AG04450 (cell line): Measurements from ENCODE around the gene LOXL4. TPM values are rescaled to one million over a fixed set of nuclear protein-coding genes. Genes with fewer than 3 reads are reported as not detected.

ENCODE experiments used
- CTCF ChIA-PET: fragments of 300-600, 350-600 bp; formaldehyde crosslinking; extraction: SDS; loops from one replicate; lab custom pipeline; 2022; ENCODE audit warnings: antibody characterized with exemption, inconsistent platforms; lab: Charles Lee
- POLR2A ChIA-PET: fragments of 350-600 bp; formaldehyde crosslinking; extraction: SDS; loops from one replicate; lab custom pipeline; 2021; ENCODE audit warnings: antibody characterized with exemption, inconsistent platforms; lab: Yijun Ruan, JAX
- DNase-seq: peaks from one replicate; pipeline ENCODE4 v3.0.0-alpha.2; 2011; ENCODE audit warnings: low read depth, low spot score
- H3K27ac ChIP-seq: one replicate; pipeline ENCODE4 v1.5.1; 2012; ENCODE audit warnings: low read depth, low read length, control low read depth
- H3K27me3 ChIP-seq: one replicate; pipeline ENCODE4 v1.6.0; 2012; ENCODE audit warnings: low read length; ENCODE audit not compliant: control insufficient read depth, insufficient read depth
- H3K4me3 ChIP-seq: 2 replicates; pipeline ENCODE4 v1.5.1; 2011; ENCODE audit warnings: mild to moderate bottlenecking, low read depth, low read length, control low read depth
- H3K9me3 ChIP-seq: 2 replicates; pipeline ENCODE4 v1.5.1; 2012; ENCODE audit warnings: low read length; ENCODE audit not compliant: control insufficient read depth, insufficient read depth
- polyA plus RNA-seq: library from polyadenylated mRNA; depleted of rRNA; stranded (reverse); fragments of >200 nt; gene quantifications from 2 replicates; pipeline ENCODE4 v1.2.3, GENCODE V29; 2011
- TF ChIP-seq, protein P1 (sequence below): IDR thresholded peaks from 2 replicates; pipeline ENCODE4 v1.5.1; 2011; ENCODE audit warnings: low read depth, low read length, control low read depth, inconsistent platforms

The LOXL4 gene
- polyA plus RNA-seq, 1 experiment = 41.0 TPM

DNA sequence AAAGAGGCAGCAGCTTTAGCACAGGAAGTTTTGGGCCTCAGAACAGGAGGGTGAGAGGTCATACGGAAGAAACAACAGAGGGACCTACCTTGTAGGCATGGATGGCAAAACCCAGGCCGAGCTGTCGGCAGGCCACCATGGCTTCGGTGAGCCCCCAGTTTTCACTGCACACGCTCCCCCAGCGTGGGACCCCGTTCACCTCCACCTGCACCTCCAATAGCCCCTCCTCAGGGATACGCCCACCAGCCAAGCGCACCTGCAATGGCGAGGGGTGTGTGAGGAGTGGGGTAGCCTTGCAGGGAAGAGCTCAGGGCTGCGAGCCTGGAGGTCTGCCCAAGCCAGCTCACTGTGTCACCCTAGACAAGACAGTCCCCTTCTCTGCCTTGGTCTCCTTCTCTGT lies 11.3 kb downstream of the LOXL4 start:
- TF ChIP-seq, protein P1, sequence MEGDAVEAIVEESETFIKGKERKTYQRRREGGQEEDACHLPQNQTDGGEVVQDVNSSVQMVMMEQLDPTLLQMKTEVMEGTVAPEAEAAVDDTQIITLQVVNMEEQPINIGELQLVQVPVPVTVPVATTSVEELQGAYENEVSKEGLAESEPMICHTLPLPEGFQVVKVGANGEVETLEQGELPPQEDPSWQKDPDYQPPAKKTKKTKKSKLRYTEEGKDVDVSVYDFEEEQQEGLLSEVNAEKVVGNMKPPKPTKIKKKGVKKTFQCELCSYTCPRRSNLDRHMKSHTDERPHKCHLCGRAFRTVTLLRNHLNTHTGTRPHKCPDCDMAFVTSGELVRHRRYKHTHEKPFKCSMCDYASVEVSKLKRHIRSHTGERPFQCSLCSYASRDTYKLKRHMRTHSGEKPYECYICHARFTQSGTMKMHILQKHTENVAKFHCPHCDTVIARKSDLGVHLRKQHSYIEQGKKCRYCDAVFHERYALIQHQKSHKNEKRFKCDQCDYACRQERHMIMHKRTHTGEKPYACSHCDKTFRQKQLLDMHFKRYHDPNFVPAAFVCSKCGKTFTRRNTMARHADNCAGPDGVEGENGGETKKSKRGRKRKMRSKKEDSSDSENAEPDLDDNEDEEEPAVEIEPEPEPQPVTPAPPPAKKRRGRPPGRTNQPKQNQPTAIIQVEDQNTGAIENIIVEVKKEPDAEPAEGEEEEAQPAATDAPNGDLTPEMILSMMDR = no peak
- H3K4me3 ChIP-seq = no peak overlapping the region
- H3K27me3 ChIP-seq = no peaks in the 10 kb centered on the region
- no peak for DNase-seq
- ChIA-PET POLR2A (no interaction called here), CTCF (interaction anchor here (1.0 kb wide), 1 partner anchor 53 kb away, joined by 3 read pairs; no protein-coding TSS in a partner anchor)
- no peak overlapping the region for H3K27ac ChIP-seq
- no peaks in the 10 kb centered on the region; the same call in 1 of the 2 replicates for H3K9me3 ChIP-seq

DNA sequence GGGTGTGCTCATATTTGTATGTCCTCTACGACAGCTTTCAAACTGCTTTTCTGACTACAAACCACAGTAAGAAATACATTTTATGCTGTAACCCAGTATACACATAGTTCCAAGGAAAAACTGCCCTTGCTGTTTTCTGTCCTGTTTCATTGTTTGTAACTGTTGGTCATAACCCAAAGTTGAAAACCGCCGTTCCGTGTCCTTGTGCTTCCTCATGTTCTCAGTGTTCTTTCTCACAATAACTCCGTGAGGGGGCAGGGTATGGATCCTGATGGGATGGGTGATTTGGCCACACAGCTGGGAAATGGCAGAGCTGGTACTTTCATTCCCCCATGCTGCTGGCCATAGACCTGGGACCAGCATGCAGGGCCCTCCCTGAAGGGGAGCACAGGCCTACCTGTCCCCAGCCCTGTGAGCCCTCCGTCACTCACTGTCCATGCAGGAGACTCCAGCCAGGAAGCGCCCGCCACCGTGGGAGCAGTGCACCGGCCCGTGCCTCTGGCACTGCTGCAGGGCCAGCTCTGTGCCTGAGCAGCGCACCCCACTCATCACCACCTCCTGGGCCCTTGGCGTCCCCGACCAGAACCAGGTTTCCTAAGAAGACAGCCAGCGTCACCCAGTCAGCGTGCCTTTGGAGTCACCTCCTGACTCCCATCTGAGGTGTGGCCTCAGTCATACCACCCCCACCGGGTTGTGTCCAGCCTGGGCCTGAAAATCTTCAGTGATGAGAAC lies 12.7 kb downstream of the LOXL4 start:
- CTCF ChIA-PET = interaction anchor here (0.8 to 1.8 kb wide), 2 partner anchors 54 to 139 kb away, joined by 4 to 5 read pairs; no protein-coding TSS in a partner anchor
- TF ChIP-seq, protein P1 = no peak
- POLR2A ChIA-PET = no interaction called here
- Histone ChIP-seq H3K9me3 (no peaks in the 10 kb centered on the region; the same call in 1 of the 2 replicates), H3K27me3 (no peaks in the 10 kb centered on the region), H3K4me3 (no peak overlapping the region), H3K27ac (no peak overlapping the region)
- DNase-seq = no peak

DNA sequence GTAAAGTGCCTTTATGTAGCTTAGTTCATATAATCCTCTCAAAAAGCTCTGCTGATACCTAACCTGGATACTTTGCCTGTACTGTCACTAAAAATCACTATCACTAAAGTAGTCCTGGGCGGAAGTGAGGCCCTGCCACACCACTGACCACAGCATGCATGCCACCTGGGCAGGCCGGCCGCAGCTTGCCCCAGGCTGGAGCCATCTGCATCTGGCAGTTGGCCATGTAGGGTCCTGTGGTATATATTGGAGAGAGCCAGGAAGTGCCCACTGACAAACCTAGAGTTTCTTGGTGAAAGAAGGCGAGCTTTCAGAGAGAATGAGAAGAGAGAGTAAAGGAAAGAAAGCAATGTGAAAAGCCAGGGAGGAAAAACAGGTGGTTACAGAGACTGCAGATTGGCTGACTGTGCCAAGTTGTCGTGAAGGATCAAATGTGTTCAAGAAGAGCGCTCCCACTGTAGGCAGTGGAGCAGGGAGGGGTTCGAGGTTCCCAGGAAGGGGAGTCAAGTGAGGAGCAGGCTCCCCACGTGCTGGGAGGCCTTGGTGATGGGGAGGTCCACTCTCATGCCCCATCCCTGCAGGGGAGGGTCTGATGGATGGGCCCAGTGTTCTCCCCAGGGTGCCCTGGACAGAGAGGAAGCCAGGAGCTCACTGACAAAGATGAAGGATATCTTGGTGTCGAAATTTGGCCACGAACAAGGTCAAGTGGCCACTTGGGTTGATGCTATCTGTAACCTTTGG lies 13.6 kb downstream of the LOXL4 start:
- Histone ChIP-seq H3K27ac (no peak overlapping the region), H3K4me3 (no peak overlapping the region), H3K9me3 (no peaks in the 10 kb centered on the region; the same call in 1 of the 2 replicates), H3K27me3 (no peaks in the 10 kb centered on the region)
- CTCF ChIA-PET = interaction anchor here (0.8 to 1.8 kb wide), 2 partner anchors 55 to 140 kb away, joined by 4 to 5 read pairs; no protein-coding TSS in a partner anchor
- TF ChIP-seq, protein P1 = no peak
- POLR2A ChIA-PET = no interaction called here
- no peak for DNase-seq

DNA sequence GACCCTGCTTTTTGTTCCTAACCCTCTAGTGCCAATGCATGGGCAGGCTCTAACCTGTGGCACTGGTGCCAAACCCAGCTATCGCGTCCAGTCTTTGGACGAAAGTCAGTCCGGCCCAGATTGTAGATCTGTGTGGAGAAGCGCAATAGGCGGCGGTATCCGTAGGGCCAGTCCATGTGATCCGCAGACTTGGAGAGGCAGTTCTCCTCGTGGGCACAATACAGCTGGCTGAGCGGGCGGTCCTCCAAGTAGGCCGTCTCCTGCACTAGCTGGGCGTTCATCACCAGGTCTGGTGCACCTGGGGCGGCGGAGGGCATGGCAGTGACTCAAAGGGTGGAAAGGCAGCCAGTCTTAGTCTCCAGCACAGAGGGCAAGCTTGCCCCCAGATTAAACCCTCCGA lies 14.5 kb downstream of the LOXL4 start:
- CTCF ChIA-PET = interaction anchor here (1.8 kb wide), 1 partner anchor 141 kb away, joined by 5 read pairs; no protein-coding TSS in a partner anchor
- no peak for DNase-seq

More for the DNA sequence above, 14.5 kb downstream of the LOXL4 start:
- H3K27me3 ChIP-seq = no peaks in the 10 kb centered on the region
- POLR2A ChIA-PET = no interaction called here
- no peaks in the 10 kb centered on the region; the same call in 1 of the 2 replicates for H3K9me3 ChIP-seq
- no peak overlapping the region for H3K27ac ChIP-seq
- TF ChIP-seq, protein P1 = no peak
- H3K4me3 ChIP-seq = no peak overlapping the region
